HepG2 (cell line): Measurements from ENCODE around the gene DALRD3.

ENCODE experiments used
- CTCF ChIP-seq: sonication (generic); formaldehyde crosslinking; IDR thresholded peaks from 2 replicates; pipeline ENCODE4 v1.5.0; 2020; ENCODE audit warnings: mild to moderate bottlenecking, missing genetic modification reagents, moderate library complexity
- NFIC ChIP-seq: IDR thresholded peaks from 2 replicates; pipeline ENCODE4 v1.6.1; 2012; ENCODE audit warnings: mild to moderate bottlenecking, low read length, inconsistent platforms
- POLR2A ChIP-seq, 2 experiments: IDR thresholded peaks; 2 replicates each; pipeline ENCODE4 v1.6.1; 2011; ENCODE audit warnings: low read depth in 2 of 2, low read length in 2 of 2, mild to moderate bottlenecking in 1 of 2, moderate library complexity in 1 of 2; ENCODE audit not compliant: insufficient read depth in 1 of 2
- SP1 ChIP-seq, 2 experiments: fragments of 450-650 bp in 1 of 2; sonication (generic) in 1 of 2; formaldehyde crosslinking in 1 of 2; IDR thresholded peaks; 2 replicates each; pipeline versions ENCODE4 v1.4.0 to v1.6.1; 2016 to 2020; ENCODE audit warnings: missing genetic modification reagents in 1 of 2
- ZKSCAN8 ChIP-seq: IDR thresholded peaks from 2 replicates; pipeline ENCODE4 v1.6.1; 2016; ENCODE audit warnings: borderline replicate concordance, missing genetic modification reagents, missing compliant biosample characterization
- ZNF138 ChIP-seq: sonication (generic); formaldehyde crosslinking; IDR thresholded peaks from 2 replicates; pipeline ENCODE4 v1.5.0; 2020; ENCODE audit warnings: mild to moderate bottlenecking, low read depth, missing genetic modification reagents
- ZNF687 ChIP-seq: sonication (generic); formaldehyde crosslinking; IDR thresholded peaks from 2 replicates; pipeline ENCODE4 v1.5.1; 2020; ENCODE audit warnings: mild to moderate bottlenecking, missing genetic modification reagents, moderate library complexity
- ZSCAN20 ChIP-seq: sonication (generic); formaldehyde crosslinking; IDR thresholded peaks from 2 replicates; pipeline ENCODE4 v1.4.0; 2020; ENCODE audit warnings: missing genetic modification reagents, mild to moderate bottlenecking, borderline replicate concordance

- no peak for TF ChIP-seq CTCF (CRISPR knock-in tag)
- TF ChIP-seq ZNF687 (CRISPR knock-in tag) = no peak
- TF ChIP-seq POLR2A (IDR thresholded peaks at IDR 0.05; ENCODE audit: insufficient read depth in 1 of 2, low read depth in 2 of 2, low read length in 2 of 2) = no peak
- TF ChIP-seq ZKSCAN8 (CRISPR knock-in tag) = no peak
- TF ChIP-seq ZSCAN20 (CRISPR knock-in tag) = no peak
- no peak for TF ChIP-seq ZNF138 (CRISPR knock-in tag)
- no peak for TF ChIP-seq SP1 (IDR thresholded peaks at IDR 0.05)
- TF ChIP-seq SP1 (CRISPR knock-in tag; IDR thresholded peaks at IDR 0.05) = no peak
- TF ChIP-seq NFIC = no peak
Measured at GRCh38 chr3:48991851-48992545, 26.4 kb downstream of the DALRD3 start.
